Endothelial cell of umbilical vein (primary cell): ENCODE results near the gene DNMT1.
A peak's percentile ranks its signal among the peaks of the same experiment; 100 is the strongest.

Source experiments
- EZH2 ChIP-seq: IDR thresholded peaks from 2 replicates; pipeline ENCODE4 v1.6.1; 2012; ENCODE audit warnings: borderline replicate concordance, low read depth, mild to moderate bottlenecking, moderate library complexity, low read length, inconsistent platforms; ENCODE audit not compliant: severe bottlenecking
- POLR2A ChIP-seq: IDR thresholded peaks from 2 replicates; pipeline ENCODE4 v1.6.1; 2012; ENCODE audit warnings: low read depth, mild to moderate bottlenecking, control low read depth, low read length
- POLR2AphosphoS5 ChIP-seq: IDR thresholded peaks from 2 replicates; pipeline ENCODE4 v1.6.1; 2012; ENCODE audit warnings: low read depth, mild to moderate bottlenecking, control low read depth, low read length, moderate library complexity; ENCODE audit not compliant: insufficient read depth
- TF ChIP-seq, protein P1 (sequence below): IDR thresholded peaks from 2 replicates; pipeline ENCODE4 v1.6.1; 2011; ENCODE audit not compliant: insufficient read depth, insufficient read length
- TF ChIP-seq, protein P2 (sequence below), 2 donors: IDR thresholded peaks; 1 replicate in 1 of 2; 2 replicates in 1 of 2; pipeline ENCODE4 v1.5.1; 2011; ENCODE audit warnings: low read length in 2 of 2, mild to moderate bottlenecking in 2 of 2, moderate library complexity in 2 of 2, control low read depth in 1 of 2, inconsistent platforms in 1 of 2, low read depth in 1 of 2; ENCODE audit not compliant: insufficient read depth in 1 of 2; ENCODE audit errors: extremely low read depth in 1 of 2

DNA sequence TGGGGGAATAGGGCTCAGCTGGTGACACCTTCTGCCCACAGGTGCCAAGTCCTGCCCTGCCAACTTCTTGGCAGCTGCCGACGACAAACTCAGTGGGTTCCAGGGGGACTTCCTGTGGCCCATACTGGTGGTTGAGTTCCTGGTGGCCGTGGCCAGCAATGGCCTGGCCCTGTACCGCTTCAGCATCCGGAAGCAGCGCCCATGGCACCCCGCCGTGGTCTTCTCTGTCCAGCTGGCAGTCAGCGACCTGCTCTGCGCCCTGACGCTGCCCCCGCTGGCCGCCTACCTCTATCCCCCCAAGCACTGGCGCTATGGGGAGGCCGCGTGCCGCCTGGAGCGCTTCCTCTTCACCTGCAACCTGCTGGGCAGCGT, 81.2 kb downstream of the DNMT1 start:
- TF ChIP-seq, protein P1, sequence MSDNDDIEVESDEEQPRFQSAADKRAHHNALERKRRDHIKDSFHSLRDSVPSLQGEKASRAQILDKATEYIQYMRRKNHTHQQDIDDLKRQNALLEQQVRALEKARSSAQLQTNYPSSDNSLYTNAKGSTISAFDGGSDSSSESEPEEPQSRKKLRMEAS: no peak
- TF ChIP-seq POLR2A: no peak
- TF ChIP-seq, protein P2, sequence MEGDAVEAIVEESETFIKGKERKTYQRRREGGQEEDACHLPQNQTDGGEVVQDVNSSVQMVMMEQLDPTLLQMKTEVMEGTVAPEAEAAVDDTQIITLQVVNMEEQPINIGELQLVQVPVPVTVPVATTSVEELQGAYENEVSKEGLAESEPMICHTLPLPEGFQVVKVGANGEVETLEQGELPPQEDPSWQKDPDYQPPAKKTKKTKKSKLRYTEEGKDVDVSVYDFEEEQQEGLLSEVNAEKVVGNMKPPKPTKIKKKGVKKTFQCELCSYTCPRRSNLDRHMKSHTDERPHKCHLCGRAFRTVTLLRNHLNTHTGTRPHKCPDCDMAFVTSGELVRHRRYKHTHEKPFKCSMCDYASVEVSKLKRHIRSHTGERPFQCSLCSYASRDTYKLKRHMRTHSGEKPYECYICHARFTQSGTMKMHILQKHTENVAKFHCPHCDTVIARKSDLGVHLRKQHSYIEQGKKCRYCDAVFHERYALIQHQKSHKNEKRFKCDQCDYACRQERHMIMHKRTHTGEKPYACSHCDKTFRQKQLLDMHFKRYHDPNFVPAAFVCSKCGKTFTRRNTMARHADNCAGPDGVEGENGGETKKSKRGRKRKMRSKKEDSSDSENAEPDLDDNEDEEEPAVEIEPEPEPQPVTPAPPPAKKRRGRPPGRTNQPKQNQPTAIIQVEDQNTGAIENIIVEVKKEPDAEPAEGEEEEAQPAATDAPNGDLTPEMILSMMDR (IDR thresholded peaks at IDR 0.05; ENCODE audit: extremely low read depth in 1 of 2, insufficient read depth in 1 of 2, low read depth in 1 of 2, low read length in 2 of 2): no peak
- peak; percentile 2 for TF ChIP-seq POLR2AphosphoS5
- no peak for TF ChIP-seq EZH2
